ENCODE measurements around the gene SIK3.
A peak's percentile ranks its signal among the peaks of the same experiment; 100 is the strongest.

Gene SIK3

DNA sequence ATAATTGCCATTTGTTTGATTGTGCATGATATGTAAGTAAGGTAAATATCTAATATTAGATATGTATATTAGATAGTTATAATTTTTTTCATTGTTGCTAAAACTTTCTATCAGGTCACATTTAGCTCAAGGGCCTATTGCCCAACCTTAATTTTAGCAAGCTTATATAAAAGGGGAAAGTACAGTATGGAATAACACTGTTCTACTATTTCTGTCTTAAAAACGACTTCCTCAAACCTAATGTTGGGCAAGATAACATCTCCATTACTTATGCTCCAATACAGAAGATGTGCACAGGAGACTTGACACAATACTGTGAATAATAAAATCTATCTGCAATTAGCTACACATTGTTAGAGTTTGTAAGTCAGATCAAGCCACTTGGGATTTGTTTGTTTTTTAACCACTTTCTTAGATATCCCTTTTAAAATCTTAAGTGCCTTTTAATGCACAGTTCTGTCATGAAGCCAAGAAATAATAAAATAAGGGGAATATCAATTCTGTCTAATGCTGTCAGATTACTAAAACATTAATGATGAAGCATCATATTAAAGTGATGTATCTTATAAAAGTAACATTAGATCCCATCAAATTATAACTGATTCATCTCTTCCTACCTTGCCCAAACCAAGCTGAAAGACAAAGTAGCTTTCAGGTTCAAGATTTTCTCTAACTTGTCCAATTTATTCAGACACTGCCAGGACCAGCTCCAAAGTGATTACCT, 98.1 kb downstream of the SIK3 start:
- DNase-seq, result no peak

GRCh38 chr11:116997071-116997470, 101.2 kb downstream of the SIK3 start:
- DNase-seq, result no peak

GRCh38 chr11:116994195-116994594, 104.0 kb downstream of the SIK3 start:
- no peak for DNase-seq

DNA sequence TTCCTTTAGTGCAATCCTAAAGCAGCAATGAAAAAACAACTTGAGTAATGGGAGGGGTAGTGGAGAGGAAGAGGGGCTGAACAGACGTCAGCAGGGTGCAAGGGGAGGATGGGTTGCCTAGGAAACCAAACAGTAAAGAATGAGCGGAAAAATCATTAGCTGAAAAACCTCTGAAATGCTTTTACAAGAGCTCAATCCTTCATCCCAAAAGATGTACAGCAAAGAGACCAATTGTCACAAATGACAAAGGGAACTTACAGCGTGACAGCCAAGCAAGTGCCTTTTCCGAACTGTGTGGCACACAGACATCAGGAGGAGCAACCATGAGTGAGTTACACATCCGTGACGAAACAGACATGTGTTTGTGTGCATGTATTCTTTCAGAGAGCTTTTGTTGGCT, 104.6 kb downstream of the SIK3 start:
- peak; percentile 70 for DNase-seq

- DNase-seq, result no peak
Observed at GRCh38 chr11:116991491-116991890, 106.7 kb downstream of the SIK3 start.

DNA sequence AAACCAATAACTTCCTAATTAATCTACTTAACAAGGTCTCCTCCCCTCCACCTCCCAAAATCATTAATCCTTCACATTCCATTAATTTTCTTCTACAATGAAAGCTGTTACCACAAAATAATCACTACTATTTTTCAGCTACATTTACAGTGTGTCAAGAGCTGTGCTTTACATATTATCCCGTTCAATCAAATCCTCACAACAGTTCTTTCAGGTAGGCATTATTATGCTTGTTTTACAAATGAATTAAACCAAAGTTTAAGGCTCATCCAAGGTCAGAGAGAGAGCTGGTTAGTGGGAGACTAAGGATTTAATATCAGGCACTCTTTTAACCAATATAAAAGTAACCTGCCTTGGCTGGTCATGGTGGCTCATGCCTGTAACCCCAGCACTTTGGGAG, 107.4 kb downstream of the SIK3 start:
- no peak for DNase-seq

DNA sequence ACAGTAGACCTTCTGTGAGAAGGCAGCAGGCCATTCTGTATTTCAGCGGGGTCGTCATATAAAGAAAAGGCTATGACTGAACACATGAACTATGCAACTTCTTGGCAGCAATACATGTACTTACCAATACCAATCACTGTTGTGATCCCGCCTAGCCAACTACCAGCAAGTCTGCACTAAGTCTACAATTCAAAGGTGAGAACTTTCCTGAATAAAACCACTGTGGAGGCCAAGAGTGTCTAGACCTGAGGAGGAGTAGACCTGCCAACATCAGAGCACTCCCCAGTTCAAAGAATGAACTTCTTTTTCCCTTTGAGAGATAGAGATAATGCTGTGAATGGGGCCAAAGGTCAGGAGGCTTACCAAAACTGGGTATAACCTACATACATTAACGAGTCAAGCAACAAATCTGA, 108.2 kb downstream of the SIK3 start:
- DNase-seq, result no peak

- no peak for DNase-seq
Observed at GRCh38 chr11:116989184-116989583, 109.0 kb downstream of the SIK3 start.

DNA sequence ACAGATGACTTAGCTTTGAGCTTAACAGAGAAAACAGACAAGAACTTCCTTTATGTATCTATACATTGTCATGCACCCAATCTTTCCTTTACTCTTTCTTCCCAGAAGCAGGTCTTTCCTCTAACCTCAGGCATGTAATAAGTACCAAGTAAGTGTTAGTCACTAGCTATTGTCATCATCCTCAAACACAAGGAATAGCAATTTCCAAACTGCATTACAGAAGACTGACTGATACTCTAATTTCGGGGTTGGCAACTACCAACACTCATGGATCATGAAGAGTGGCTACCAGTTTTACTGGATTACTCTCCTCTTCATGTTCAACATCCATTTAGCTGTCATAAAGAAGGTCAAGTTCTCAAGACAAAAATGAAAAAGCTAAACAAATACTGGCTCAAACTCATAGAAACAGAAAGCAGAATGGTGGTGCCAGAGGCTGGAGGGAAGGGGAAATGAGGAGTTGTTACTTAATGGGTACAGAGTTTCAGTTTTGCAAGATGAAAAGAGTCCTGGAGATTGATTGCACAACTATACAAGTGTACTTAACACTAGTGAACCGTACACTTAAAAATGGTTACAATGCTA, 111.6 kb downstream of the SIK3 start:
- peak; percentile 31 for DNase-seq

- DNase-seq, result no peak
Observed at GRCh38 chr11:116984589-116984988, 113.6 kb downstream of the SIK3 start.

- DNase-seq, result no peak
Observed at GRCh38 chr11:116984186-116984585, 114.0 kb downstream of the SIK3 start.

DNA sequence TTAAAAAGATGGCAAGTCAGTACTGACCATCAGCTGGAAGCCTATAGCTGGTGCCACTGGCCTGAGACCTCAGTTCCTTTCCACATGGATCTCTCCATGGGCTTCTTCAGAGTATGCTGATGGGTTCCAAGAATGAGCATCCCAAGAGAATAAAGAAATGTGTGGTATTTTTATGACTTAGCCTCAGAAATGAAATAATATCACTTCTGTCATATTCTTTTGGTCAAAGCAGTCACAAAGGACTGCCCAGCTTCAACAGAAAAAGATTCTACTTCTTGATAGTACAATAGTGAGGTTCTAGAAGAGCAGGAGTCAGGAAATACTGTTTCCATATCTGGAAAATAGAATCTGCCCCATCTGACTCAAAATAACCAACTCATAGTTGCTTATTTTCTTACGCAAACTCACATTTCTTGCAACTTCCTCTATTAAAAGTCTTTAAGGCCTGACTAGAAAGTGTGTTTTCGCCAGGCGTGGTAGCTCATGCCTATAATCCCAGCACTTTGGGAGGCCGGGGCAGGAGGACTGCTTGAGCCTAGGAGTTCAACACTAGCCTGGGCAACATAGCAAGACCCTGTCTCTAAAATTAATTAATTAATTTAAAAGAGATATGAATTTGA, 116.9 kb downstream of the SIK3 start:
- DNase-seq, result no peak

DNA sequence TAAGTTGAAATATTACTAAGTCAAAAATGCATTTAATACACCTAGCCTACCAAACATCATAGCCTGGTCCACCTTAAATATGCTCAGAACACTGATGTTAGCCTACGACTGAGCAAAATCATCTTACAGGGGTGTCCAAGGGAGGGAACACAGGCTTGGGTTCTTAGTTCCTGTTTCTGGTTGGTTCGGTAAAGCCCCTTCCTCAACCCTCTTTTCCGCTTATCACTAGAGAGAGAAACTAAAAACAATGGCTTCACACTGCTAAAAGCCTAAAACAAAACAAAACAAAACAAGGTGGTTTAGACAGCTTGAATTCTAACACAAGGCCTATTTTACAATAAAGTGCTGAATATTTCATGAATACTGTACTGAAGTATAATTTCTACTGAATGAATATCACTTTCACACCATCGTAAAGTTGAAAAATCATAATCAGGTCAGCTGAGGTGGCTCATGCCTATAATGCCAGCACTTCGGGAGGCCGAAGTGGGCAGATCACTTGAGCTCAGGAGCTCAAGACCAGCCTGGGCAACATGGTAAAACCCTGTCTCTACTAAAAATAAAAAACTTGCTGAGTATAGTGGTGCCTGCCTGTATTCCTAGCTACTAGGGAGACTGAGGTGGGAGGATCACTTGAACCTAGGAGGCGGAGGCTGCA, 118.0 kb downstream of the SIK3 start:
- peak; percentile 35 for DNase-seq

- DNase-seq, result no peak
Observed at GRCh38 chr11:116976941-116977570, 121.2 kb downstream of the SIK3 start.

GRCh38 chr11:116975661-116976060, 122.6 kb downstream of the SIK3 start:
- no peak for DNase-seq

DNA sequence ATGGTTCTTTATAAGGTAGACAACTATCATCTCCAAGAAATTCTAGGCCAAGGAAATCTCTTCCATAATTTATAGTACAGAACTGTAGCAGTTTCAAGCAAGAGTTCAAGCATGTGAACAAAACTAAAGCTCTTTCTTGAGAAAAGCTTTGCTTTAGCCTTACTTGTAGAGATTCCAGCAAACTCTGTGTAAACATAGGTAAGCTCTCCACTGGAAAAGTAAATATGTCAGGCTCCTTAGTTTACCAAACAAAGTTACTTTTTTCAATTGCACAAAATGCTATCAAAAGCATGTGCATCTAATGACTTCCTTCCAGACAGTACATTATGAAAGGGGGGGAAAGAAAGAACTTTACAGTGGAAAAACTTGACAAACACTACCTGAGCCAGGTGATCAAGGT, 125.0 kb downstream of the SIK3 start:
- DNase-seq, result no peak

- no peak for DNase-seq
Observed at GRCh38 chr11:116972691-116973090, 125.5 kb downstream of the SIK3 start.

- no peak for DNase-seq
Observed at GRCh38 chr11:116970485-116971292, 127.5 kb downstream of the SIK3 start.

DNA sequence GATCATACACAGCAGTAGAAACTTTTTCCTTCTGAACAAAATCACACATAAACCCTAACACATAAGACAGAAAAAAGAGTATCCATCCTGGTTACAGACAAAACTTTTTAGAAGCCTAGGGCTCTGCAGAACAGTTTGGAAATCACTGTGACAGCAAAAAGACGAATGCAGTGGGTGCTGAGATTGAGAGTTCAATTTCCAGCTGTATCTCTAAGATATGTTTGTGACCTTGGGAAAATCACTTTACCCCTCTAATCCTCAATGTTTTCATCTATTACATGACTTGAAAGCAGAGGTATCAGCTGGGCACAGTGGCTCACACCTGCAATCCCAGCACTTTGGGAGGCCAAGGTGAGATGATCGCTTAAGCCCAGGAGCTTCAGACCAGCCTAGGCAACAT, 128.5 kb downstream of the SIK3 start:
- DNase-seq, result no peak

- DNase-seq, result no peak
Observed at GRCh38 chr11:116964269-116964668, 134.0 kb downstream of the SIK3 start.

DNA sequence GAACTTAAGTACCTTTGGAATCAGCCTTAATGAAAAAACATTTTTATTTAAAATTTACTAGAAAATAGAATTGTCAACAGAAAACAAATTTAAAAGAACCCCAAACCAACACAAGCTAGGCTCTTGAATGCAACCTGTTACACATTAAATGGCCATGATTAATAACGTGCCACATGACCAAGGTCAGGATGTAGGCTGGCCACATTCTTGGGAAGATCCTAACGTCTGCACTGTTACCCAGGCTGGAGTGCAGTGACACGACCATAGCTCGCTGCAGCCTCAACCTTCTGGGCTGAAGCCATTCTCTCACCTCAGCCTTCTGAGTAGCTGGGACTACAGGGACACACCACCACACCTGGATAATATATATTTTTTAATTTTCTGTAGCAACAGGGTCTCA, 134.4 kb downstream of the SIK3 start:
- no peak for DNase-seq

GRCh38 chr11:116962108-116962507, 136.1 kb downstream of the SIK3 start:
- DNase-seq, result no peak

DNA sequence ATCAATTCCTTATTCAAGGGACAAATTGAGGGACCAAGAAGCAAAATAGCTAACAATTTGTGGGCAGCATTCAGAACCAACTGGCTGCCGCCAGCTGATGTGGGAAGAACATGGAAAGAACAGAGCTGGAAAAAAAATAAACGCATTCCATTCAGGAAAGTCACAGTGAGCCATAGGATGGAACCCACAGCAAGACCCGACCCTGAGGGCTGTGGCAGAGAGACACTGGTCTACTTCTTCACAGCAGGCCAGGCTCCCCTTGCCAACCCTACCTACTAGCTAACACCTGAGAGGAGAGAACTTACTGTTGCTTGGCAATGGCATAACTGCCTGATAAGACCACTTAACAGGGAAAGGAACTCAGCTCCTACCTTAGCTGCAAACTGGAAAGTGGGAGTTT, 137.3 kb downstream of the SIK3 start:
- DNase-seq, result no peak
